Stimulated activated CD4-positive, alpha-beta T cell treated with anti-CD3 and anti-CD28 coated beads, Interleukin-4, amount 100 ng/mL, for 4 hours (primary cell): ENCODE results near the gene LCN6.
"Not testable (repeated sequence)": the region's sequence is repeated elsewhere in the genome, so short reads cannot be mapped to it uniquely, and the experiment has no call there.

ENCODE experiments used
- DNase-seq, 2 experiments: peaks; one replicate each; pipeline ENCODE4 v3.0.0-alpha.2; 2020

The LCN6 gene

DNA sequence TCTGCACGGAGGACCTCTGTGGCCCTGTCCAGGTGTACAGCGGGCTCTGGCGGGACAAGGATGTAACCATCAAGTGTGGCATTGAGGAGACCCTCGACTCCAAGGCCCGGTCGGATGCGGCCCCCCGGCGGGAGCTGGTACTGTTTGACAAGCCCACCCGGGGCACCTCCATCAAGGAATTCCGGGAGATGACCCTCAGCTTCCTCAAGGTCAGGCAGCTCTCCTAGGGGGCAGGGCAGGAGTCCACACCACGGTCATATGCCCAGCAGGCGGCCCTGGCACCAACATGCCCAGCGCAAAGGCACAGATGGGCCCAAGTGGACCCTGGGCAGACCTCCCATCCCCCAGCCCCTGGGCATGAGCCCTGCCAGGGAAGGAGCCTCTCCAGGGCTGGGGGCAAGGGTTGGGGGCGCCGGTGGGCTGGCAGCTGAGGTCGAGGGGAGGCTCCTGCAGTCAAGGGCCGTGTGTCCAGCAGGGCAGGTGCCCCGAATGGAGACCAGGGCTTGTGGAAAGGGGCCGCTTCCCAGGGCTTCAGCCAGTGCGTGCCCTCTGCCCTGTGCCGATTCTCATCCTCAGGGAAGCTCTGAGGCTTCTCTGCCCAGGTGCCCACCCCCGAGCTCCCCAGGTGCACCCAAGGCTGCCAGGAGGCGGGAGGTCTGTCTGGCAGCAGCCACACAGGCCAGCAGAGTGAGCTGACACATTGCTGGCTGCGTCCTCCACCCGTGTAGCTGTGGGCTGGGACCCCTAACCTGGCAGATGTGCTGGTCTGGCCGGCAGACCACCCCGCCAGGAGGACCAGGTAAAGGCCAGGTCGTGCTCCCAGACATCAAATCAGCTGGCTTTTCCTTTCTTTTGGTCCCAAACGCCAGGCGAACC, 26.0 kb downstream of the LCN6 start:
- DNase-seq: no peak

DNA sequence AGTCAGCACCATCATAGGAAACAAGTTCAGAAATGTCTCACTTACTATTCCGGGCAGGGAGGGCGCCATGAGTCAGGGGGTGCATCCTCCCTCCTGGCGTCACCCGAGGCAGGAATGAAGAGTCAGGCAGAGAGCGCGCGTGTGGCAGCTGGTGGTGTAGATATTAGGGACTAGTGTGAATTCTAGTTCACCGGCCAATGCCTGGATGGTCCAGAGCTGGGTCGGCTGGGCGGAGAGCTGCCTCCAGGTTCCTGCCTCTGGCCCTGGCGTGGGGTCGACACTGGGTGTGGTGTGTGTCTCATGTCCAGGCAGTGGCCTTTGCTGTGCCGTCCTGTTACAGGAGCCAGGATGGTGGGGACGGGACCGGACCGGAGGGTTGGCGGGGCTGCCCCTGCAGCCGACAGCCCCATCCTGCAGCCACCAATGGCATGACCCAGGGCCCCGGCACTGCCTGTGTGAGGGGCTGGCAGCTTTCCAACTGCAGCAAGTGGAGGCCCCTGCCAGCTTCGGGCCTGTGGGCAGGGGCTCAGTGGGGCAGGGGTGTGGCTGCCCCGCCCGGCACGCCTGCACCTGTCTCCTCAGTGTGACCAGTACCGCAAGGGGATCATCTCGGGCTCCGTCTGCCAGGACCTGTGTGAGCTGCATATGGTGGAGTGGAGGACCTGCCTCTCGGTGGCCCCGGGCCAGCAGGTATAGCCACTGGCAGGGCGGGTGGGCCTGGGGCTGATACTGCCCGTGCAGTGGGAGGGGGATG, 26.8 kb downstream of the LCN6 start:
- DNase-seq: no peak

GRCh38 chr9:136720898-136721338, 27.4 kb downstream of the LCN6 start:
- DNase-seq: no peak

DNA sequence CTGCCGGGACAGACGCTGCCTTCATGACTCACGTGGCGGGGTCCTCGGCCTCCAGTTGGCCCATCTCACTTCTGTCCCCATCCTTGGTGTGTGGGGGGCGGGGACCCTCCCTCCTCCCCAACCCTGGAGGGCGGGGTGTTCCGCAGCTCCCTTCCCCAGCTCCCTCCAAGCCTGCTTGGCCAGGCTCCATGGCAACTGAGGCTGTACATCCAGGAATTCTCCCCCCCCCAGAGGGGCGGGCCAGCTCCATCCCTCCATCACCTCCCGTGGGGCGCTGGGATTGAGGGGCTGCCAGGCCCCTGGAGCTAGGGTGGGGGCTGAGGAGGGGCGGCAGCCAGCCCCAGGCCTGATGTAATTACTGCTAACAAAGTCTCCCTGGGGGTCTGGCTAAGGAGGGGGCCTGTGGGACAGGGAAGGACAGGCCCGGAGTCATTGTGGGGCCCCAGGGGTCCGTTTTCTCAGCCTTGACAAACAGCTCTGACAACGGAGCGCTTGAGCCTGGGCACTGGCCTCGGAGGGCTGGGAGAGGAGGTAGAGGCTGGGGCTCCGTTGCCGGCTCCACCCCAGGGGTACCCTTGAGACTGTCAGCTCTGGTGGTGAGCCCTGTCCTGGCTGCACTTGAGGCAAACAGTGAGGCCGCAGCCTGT, 28.0 kb downstream of the LCN6 start:
- no peak for DNase-seq

GRCh38 chr9:136719195-136719880, 29.0 kb downstream of the LCN6 start:
- DNase-seq: no peak

- no peak for DNase-seq
These were observed 29.8 kb downstream of the LCN6 start for GRCh38 chr9:136718345-136719194.

- no peak for DNase-seq
These were observed 30.9 kb downstream of the LCN6 start for GRCh38 chr9:136717399-136717798.

DNA sequence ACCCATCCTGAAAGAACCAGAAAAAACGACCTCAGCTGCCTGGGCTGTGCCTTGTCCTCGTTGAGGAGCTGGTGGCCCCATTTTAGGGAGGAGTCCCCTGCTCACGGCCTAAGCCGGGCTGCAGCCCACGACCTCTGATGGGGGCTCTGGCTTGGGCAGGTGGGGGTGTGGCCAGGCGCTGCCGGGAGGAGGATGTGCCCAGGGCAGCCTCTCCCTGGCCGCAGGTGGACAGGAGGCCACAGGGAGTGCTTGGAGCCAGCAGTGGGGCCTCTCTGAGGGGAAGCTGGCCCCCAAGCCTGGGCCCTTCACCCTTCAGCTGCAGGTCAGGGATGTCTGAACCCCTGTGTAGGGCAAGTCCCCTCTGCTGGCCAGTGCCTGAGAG, 33.4 kb downstream of the LCN6 start:
- DNase-seq: no peak

DNA sequence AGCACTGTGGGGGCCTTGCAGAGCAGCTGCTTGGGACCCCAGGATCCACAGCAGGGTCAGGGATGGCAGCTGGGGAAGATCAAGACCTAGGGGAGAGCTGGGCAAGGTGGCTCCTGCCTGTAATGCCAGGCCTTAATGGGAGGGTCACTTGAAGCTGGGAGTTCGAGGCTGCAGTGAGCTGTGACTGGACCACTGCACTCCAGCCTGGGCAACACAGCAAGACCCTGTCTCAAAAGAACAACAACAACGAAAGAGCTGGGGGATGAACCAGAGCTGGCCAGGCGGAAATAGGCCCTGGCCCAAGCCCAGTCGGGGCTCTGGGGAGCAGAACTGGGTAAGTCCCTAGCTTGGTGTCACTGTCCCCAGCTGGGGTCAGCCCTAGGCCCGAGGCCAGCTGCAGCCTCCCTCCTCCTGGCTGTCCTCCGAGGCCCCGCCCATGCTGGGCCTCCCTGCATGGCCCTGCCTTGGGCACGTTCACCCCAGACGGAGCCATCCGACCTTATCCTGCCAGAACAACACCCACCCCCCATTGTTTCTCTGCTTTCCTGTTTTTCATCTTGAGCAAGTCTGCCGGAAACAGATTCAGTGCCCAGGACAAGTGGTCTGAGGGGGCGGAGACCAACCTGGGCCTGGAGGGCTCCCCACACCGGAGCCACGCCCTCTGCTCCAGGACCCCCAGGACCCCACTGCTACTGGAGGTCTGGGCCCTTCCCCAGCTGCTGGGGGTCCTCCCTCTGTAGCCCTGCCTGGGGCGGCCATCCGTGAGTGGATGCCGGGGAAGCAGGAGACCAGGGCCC, 34.0 kb downstream of the LCN6 start:
- DNase-seq: no peak

DNA sequence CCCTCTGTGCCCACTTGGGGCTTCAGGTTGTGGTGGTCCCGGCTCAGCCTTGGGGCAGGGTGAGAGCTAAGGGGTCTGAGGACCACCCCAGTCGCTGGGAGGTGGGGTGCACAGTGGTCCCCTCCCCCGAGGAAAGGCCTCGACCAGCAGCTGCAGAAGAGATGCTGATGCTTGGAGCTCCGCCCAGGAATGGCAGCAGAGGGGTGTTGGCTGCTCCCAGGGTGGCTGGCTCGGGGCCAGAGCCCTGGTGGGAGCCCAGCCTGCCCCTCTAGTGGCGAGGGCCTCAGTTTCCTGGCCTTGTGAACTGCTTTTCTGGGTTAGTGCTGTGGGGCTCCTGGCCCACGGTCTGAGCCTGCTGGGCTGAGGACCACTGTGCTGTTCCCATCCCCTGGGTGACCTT, 34.8 kb downstream of the LCN6 start:
- no peak for DNase-seq

DNA sequence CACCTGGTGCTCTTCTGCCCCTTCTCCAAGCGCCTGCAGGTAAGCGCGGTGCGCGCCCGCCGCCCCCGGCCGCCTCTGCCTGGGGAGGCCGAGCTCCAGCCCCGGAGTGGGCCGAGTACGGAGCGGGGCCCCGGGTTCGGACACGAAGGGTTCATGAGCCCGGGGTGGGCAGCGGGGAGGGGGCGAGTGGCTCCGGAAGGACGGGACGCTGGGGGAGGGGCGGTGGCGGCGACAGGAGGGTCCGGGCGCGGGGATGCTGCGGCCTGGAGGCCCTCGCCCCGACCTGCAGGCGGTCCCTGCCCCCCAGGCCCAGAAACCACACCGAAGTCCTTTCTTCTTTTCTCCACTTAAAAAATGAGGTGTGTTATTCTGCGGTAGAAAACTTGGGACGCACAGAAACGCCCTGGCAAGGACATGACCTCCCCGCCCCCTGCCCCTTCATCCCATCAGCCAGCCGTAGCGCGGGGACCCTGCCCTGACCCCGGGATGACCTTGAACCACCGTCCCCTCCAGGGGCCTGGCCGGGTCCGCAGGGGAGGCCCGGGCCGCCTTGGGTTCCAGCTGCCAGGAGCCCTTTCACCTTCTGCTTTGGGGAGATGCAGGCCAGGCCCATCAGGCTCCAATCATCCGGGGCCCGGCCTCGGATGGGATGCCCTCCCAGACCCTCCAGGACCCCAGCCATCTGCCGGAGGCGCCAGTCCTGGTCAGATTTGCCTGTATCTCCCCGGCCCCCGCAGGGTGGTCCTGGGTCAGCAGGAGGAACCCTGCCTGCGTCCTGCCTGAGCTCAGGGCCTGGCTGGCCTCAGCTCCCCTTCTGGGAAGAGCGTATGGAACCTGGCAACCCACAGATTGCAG, 35.4 kb downstream of the LCN6 start:
- DNase-seq: no peak

- DNase-seq: no peak
These were observed 36.3 kb downstream of the LCN6 start, which contains the start of gene DIPK1B for GRCh38 chr9:136711751-136712689. DIPK1B (plus strand) TSS chr9:136712572; CDS start chr9:136712666, 94 bp downstream.

DNA sequence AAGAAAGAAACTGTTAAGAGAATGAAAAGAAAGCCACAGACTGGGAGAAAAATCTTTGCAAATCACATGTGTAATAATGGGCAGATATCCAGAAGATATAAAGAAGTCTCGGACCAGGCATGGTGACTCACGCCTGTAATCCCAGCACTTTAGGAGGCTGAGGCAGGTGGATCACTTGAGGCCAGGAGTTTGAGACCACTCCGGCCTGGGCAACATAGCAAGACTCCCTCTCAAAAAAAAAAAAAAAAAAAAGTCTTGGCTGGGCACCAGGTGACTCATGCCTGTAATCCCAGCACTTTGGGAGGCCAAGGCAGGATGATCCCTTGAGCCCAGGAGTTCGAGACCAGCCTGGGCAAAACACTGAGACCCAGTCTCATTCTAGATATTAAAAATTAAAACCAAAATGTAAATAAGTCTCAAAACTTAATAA, 37.1 kb downstream of the LCN6 start:
- DNase-seq: not testable (repeated sequence)

DNA sequence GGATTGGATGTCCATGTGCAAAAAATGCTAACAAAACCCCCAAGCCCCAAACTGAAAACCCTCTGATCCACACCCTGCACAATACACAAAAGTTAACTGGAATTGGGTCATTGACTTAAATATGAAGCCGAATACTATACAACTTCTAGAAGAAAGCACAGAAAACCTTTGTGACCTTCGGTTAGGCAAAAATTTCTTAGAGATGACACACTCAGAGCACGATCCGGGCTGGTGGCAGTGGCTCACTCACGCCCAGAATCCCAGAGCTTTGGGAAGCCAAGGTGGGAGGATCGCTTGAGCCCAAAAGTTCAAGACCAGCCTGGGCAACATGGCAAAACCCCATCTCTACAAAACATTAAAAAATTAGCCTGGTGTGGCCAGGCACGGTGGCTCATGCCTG, 37.8 kb downstream of the LCN6 start:
- no peak for DNase-seq

- DNase-seq: no peak
These were observed 38.7 kb downstream of the LCN6 start for GRCh38 chr9:136709454-136710109.

GRCh38 chr9:136707849-136708517, 40.3 kb downstream of the LCN6 start:
- no peak for DNase-seq

DNA sequence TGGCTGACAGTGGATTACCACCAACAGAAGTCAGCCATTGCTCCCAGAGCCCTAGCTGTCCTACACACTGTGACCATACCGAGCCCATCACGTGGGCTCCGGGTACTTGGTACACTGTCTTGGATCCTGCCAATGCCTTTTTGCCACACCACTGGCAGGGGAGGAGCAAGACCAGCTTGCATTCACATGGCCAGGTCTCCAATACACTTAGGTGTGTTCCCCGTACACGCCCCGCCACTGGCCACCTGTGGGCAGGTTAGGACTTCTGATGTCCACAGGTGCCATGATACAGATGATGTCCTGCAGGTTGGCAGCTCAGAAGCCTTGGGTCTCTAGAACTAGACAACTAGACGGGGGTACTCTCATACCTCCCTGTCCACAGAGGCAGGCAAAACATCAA, 41.3 kb downstream of the LCN6 start:
- no peak for DNase-seq

- DNase-seq: no peak
These were observed 42.8 kb downstream of the LCN6 start for GRCh38 chr9:136705564-136705963.
